ENCODE data around the gene C3orf18. TPM values are rescaled to one million over a fixed set of nuclear protein-coding genes. Genes with fewer than 3 reads are reported as not detected.
A peak's percentile ranks its signal among the peaks of the same experiment; 100 is the strongest.

Gene C3orf18
- total and polyA plus RNA-seq, 7 donors = 1.8 to 28.0 (median 13.3) TPM

DNA sequence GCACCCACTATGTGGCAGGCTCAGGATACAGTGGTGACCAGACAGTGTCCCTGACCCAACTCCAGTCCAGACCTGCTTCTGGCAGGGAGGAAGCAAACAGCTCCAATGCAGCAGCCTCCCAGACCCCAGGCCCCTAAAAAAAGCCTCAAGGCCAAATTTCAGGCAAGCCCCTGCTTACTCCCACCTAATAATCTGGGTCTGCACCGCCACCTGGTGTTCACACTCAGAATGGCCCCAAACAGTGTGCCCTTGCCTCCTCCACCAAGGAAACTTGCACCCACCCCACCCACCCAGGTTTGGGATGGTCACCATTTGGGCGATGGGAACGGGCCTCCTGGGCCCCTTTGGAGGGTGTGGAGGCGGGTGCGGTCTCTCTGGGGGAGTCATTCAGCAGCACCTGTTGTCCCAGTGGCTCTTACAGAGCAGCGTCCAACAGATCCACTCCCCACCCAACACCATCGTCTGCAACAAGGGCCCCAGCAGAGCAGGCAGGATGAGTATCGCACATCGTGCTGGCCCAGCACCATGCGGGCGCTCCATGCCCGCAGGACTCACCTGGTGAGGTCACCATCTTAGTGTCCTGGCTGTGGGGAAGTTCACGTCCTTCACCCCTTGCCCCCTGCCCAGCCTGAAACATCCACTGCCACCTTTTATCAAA is 17.3 kb downstream of the C3orf18 start:
- no peak overlapping the region for H3K27ac ChIP-seq
- peaks cover 0 to 8% (median 0%) of the 10 kb centered on the region in 3 donors for H3K27me3 ChIP-seq
- TF ChIP-seq, protein P1, sequence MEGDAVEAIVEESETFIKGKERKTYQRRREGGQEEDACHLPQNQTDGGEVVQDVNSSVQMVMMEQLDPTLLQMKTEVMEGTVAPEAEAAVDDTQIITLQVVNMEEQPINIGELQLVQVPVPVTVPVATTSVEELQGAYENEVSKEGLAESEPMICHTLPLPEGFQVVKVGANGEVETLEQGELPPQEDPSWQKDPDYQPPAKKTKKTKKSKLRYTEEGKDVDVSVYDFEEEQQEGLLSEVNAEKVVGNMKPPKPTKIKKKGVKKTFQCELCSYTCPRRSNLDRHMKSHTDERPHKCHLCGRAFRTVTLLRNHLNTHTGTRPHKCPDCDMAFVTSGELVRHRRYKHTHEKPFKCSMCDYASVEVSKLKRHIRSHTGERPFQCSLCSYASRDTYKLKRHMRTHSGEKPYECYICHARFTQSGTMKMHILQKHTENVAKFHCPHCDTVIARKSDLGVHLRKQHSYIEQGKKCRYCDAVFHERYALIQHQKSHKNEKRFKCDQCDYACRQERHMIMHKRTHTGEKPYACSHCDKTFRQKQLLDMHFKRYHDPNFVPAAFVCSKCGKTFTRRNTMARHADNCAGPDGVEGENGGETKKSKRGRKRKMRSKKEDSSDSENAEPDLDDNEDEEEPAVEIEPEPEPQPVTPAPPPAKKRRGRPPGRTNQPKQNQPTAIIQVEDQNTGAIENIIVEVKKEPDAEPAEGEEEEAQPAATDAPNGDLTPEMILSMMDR (IDR thresholded peaks at IDR 0.05) = peak in 3 of 4 experiments; percentile 35 to 81 (median 44)
- no peak for TF ChIP-seq EP300 (IDR thresholded peaks at IDR 0.05)
- 45 to 60% methylated on average over 13 of the region's 13 CpGs for WGBS, 2 donors
- H3K4me3 ChIP-seq = no peak overlapping the region
- intact Hi-C loops (cut with DNase I) = no loop called here
- no peaks in the 10 kb centered on the region for H3K9me3 ChIP-seq
- no peaks in the 10 kb centered on the region for H3K36me3 ChIP-seq
- DNase-seq = no peak
- H3K4me1 ChIP-seq = no peaks in the 10 kb centered on the region

DNA sequence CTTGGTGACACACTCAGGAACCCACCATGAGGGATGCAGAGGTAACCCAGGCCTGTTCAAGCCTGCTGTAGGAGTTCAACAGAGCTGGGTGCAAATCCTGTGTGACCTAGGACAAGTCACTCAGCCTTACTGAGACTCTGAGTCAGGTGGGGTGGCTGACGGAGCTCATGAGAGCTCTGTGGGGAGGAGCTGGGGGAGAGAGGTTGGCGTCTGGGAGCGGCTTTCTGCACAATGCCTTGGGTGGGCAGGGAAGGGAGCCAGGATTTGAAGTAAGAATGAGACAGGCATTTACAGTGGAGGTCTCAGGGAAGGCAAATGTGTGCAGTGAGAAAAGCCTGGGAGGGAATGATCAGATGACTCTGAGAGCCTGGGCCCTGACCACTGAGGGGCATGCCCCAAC is 18.3 kb downstream of the C3orf18 start:
- no peak for DNase-seq
- no peaks in the 10 kb centered on the region for H3K4me1 ChIP-seq
- TF ChIP-seq EP300 (IDR thresholded peaks at IDR 0.05) (no peak), POLR2AphosphoS5 (IDR thresholded peaks at IDR 0.05) (no peak), POLR2A (IDR thresholded peaks at IDR 0.05) (no peak)
- TF ChIP-seq, protein P1 (IDR thresholded peaks at IDR 0.05) = no peak
- no peaks in the 10 kb centered on the region for H3K9me3 ChIP-seq
- intact Hi-C loops (cut with DNase I) = no loop called here
- H3K27ac ChIP-seq = no peak overlapping the region
- no peaks in the 10 kb centered on the region for H3K36me3 ChIP-seq
- 85 to 93% methylated on average over 3 of the region's 3 CpGs for WGBS, 2 donors
- H3K4me3 ChIP-seq = no peak overlapping the region
- peaks cover 0 to 1% (median 0%) of the 10 kb centered on the region in 3 donors for H3K27me3 ChIP-seq

DNA sequence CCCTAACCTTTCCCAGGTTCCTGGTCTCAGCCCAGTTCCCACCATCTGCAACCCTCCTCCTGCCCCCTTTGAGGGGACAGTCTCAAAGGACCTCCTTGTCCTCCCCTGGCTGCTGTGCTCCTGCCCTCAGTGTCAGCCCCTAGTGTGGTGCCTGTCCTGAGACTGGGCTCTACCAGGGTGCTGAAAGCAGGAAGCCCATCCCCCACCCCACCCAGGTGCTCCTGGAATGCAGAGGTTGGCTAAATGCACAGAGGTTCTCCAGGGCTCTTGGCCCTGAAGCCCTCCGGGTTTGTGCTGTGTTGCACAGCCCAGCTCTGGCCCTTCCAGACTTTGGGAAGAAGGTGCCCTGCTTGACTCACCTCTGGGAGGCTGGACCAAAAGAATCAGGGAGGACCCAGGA is 21.8 kb downstream of the C3orf18 start:
- intact Hi-C loops (cut with DNase I) = no loop called here
- Histone ChIP-seq H3K36me3 (no peaks in the 10 kb centered on the region), H3K4me1 (no peaks in the 10 kb centered on the region), H3K4me3 (no peak overlapping the region), H3K9me3 (no peaks in the 10 kb centered on the region), H3K27me3 (no peaks in the 10 kb centered on the region), H3K27ac (no peak overlapping the region)
- TF ChIP-seq, protein P1 (IDR thresholded peaks at IDR 0.05) = no peak
- TF ChIP-seq POLR2A (IDR thresholded peaks at IDR 0.05) (no peak), POLR2AphosphoS5 (IDR thresholded peaks at IDR 0.05) (no peak), EP300 (IDR thresholded peaks at IDR 0.05) (no peak)
- DNase-seq = no peak
- WGBS, 2 donors = 49 to 82% methylated on average over 1 of the region's 1 CpG

DNA sequence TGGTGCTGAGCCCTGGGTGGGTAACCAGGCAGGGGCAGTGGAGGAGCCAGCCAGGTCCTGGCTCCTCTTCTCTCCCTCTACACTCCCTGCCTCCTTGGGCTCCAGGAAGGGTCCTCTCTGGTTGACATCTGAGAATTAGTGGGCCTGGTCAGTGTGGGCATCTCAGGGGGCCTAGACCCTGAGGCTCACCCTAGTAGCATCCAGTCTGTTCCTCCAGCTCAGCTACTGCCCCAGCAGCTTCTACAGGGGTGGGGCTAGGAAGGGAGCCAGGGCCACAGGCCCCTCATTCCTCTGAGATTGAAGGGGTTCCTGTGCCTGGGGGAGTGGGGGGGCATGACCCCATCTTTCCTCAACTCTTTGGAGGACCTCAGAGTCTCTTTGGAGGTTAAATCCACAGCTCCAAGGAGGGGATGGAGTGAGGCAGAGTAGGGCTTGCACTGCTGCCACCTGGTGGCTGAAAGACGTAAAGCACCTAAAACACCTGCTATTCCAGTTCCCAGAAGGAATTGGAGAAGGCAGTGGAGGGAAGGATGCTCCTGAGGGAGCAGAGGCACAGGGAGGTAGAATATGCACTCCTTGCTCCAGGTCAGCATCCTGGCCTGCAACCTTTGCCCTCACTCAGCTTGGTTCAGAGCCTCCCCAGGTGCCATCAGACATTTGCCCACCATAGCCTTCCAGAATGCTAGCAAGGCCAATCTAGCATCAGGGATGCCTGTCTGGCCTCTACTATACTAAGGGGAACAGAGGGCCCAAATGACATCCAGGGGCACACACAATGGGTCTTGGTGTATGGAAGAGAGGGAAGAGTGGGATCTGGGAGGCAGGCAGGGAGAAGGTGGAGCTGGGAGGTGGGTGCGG is 25.1 kb downstream of the C3orf18 start:
- Histone ChIP-seq H3K4me3 (no peak overlapping the region), H3K36me3 (no peaks in the 10 kb centered on the region), H3K4me1 (no peaks in the 10 kb centered on the region), H3K9me3 (no peaks in the 10 kb centered on the region), H3K27me3 (no peaks in the 10 kb centered on the region), H3K27ac (no peak overlapping the region)
- WGBS, 2 donors = 48 to 50% methylated on average over 2 of the region's 2 CpGs
- peak; percentile 80 for DNase-seq
- TF ChIP-seq, protein P1 (IDR thresholded peaks at IDR 0.05) = peak; percentile 70 to 86 (median 81)
- no peak for TF ChIP-seq EP300 (IDR thresholded peaks at IDR 0.05)
- intact Hi-C loops (cut with DNase I) = loop anchor here (1.0 to 5.0 kb wide), 3 partner anchors 106 to 195 kb away; no protein-coding TSS in a partner anchor

Data from sigmoid colon (tissue), 7 donors.